NCI-H2081 treated with DMSO at 0.1 percent for 48 hours (cell line): Measurements from ENCODE around the gene WWOX.

ENCODE experiments used
- DNase-seq: peaks from one replicate; lab custom pipeline; 2025; lab: John Stamatoyannopoulos, UW

WWOX gene

DNA sequence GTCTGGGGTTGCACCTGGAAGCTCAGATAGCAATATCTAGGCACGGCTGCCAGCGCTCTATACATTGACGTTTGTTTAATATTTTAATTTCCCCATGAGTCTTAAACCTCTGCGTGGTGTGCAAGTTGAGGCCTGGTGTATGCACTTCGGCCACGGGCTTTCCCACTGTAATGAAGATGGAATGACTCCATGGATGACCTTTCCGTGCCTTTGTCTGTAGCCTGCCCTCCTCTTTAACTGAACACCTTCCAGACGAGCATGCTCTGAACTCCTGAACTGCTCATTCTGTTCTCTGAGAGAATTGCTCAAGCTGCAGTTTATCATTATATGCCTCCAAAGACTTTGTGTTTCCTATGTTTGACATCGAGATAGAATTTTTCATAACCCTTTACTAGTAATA is 438.8 kb downstream of the WWOX start:
- DNase-seq = no peak

DNA sequence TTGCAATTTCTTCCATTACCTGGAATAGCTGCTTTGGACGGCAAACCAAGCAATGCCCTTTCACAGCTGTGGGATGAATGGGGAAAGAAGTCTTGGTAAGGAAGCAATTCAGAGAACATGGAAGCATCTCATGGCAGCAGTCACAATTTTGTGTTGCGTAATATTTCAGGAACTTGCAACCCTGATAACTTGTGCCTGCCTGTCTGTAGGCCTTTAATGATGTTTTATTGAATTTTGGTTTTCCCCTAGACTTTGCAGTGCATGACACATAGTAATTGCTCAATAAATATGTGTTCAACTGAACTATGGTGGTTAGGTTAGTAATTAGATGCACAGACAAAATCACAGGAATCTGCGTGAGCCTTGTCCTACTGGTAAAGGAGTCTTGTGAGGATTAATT is 439.5 kb downstream of the WWOX start:
- no peak for DNase-seq

DNA sequence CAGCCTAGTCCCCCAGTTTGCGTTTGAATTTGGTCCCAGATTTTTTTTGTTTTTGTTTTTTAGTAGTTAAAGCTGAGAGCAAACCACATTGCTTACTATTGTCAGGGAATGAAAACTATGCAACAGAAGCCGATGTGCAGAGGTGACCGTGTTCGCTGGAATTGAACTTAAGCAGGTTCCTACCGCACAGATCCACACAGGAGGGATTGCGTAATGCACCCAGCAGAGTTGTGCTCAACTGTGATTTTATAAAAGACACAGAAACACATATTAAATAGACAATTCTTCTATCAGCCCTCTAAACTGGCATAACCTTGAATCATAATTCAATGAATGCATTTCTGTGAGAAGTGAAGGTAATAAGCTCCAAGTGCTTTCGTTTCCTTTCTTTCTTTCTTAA is 443.0 kb downstream of the WWOX start:
- no peak for DNase-seq

DNA sequence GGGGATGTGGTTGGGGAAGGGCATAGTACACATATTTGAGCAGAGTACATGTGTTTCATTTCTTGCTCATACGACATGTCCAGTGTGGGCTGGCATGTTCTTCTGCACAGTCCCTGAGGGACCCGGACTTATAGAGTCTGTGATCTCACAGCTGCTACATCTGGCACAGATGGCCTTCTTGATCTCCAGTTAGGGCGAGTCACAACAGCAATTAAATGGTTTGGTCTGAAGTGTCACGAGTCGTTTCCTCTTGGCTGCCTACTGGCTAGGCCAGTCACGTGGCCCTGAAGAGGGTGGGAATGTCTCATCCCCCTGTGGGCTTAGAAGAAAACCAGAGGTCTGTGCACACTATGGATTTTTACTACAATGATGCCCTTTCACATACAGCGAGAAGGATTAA is 443.6 kb downstream of the WWOX start:
- DNase-seq = no peak

DNA sequence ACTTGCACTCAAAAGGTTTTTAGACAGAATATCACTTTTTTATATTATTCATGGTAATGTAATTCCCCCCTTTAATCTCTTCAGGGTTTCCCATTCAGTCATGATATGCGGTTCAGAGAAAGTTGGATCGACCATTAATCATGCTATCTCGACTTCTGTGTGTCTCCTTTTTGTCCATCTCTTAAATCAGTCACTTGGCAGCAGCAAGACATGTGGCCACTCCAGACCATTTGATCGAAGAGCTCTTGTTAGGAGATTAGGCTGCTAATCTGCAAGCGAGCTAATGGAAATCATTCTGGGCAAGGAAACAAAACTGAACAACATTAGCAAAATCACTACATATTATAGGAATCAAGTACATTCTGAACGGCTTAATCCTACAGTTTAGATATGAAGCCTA is 449.9 kb downstream of the WWOX start:
- no peak for DNase-seq

DNA sequence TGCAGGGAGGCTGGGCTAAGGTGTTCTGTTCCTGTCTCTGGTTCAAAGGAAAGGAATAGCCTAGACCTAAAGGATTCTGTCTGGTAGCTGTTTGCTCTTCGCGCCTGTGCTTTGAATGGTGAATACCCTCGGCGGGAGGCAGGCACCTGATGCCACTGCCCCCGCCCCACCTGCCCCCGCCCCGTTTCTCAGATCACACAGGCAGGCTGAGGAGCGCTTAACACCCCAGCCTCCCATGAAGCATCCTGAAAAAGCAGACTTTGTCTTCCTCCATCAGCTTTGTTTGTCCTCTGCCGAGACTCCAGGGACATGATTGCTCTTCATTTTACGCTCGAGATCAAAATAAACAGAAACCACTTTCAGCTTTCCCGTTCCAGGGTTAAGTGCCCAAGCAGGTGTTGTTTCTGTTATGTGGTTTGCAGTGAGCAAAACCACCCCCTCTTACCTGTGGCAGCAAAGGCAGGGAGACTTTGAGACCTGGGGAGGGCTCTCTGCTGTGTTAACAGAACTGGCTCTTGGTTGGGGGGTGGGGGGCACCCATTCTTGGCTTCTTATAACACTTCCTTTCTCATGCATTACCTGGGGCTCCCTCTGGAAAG is 452.1 kb downstream of the WWOX start:
- peak; percentile 78 for DNase-seq

DNA sequence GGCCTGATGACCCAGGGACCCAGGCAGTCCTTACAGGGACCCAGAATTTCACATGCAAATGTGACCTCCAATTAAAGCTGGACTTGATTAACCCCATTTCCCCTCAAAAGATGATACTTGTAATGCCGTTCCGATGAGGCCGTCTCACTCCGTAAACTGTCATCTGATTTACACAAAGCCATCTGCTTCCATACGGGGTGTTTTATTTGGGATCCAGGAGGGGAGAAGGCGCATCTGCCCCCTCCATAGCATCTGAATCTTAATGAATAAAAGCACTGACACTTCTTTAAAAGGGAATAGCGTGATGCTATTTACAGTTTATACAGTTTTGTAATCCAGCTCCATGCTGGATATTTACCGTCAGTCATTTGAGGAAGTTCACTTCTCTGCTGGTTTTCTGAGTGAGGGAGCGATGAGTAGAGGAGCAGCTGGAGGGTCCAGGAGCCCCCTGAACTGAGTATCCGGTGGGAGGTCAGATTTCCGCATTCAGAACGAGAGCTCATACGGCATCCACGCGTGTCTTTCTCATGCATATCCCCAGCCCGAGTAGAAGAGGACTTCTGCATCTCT is 452.7 kb downstream of the WWOX start:
- no peak for DNase-seq

DNA sequence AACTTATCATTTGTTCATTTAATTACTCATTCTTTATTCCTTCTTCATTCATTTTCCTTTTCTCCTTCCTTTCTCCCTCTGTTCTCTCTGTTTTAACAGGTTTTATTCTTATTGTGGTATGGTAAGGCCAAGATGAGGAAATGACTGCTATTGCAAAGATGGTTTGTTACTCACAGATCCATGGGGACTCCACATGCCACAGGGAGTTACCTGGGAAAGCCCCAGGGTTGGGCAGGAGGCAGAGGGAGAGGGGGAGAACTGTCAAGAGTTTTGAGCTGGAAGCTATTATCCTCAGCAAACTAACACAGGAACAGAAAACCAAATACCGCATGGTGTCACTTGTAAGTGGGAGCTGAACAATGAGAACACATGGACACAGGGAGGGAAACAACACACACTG is 453.3 kb downstream of the WWOX start:
- DNase-seq = no peak

DNA sequence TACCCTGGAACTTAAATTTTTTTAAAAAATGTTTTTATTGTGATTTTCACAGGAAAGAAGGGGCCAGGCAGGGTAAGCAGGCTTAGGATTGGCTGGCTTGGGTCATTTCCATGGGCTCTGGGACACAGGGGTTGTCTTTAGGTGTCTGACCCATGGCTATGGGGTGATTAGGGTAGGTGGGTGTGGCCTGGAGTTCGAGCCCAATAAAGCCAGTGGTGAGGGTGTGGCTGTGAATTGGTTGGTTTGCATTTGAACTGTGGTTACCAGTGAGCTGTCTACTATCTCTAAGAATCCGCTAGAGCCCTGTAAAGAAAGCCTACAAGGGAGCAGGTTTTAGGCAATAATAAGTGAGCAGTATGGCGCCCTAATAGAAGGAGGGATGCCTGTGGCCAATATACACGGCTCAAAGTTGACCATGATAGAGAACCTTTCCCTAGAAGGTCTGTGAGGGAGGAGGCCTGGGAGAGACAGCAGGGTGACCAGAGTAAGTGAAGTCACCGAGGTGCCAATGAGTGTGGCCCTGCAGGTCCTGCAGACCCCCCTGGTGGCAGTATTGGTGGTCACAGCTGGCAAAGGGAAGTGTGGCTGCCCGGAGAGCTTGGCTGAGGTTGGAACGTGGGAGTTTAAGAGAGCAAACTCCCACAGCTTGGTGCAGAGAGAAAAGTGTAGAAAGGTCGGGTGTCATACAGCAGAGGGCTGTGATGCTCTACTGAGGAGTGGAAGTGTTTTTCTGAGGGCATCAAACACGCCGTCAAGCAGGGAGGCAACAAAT is 454.0 kb downstream of the WWOX start:
- no peak for DNase-seq

DNA sequence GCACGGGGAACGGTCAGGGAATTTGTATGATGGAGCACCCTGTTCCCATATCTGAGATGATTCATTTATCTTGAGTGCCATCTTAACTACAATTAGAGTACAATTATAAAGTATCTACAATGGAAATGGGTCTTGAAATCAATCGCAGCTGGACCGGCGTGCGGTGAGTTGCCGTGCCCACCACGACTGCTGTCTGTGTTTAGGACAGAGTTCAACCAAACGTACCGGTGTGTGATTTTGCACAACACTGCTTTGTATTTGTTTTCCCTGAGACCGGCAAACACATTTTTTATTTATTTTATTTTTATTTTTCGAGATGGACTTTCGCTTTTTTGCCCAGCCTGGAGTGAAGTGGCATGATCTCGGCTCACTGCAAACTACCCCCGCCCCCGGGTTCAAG is 457.0 kb downstream of the WWOX start:
- DNase-seq = no peak

DNA sequence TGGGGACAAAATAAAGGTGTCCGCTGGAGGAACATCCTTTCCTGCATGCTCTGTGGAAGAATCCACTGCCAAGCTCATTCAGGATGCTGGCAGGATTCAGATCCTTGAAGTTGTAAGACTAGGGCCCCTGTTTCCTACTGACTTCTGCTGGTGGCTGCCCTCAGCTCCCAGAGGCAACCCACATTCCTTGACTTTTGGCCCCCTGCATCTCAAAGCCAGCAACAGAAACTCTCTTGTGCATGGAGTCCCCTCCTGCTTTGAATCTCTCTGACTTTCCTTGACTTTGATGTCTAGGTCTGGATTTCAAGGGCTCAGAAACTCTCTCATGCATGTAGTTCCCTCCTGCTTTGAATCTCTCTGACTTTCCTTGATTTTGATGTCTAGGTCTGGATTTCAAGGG is 461.5 kb downstream of the WWOX start:
- DNase-seq = no peak

DNA sequence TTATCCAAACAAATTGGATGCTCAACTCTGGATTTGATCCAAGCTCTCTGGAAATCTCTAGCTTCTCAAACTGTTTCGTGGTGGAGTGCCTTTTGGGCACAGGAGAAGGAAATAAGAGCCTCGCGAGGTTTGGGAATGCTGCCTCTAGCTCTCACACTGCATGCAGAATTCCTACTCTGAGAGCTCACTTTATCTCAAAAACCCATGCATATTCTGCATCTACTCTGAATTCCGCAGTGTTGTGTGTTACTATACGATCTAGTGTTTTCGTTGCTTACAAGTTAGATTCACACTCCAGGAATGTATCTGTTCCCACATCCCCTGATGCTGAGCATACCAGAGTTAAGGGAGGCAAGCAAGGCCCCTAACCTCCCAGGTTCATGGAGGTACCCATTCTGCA is 462.7 kb downstream of the WWOX start:
- DNase-seq = no peak

DNA sequence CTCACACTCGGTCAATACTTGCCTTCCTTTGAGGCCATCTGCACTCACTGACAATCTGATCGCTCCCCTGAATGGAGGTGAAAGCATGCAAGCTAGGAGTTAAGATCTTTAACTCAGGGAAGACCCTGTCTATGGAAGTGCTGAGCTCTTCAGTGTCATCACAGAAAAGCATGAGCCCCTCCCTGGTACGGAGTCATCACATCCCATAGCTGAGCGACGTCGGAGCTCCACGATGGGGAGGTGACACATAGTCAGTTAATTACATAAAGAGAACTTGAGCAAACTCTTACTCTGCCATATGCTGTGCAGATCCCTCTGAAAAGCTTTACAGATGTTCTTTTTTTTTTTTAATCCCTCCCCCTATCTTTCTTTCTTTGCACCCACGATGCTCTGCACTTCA is 463.2 kb downstream of the WWOX start:
- no peak for DNase-seq

DNA sequence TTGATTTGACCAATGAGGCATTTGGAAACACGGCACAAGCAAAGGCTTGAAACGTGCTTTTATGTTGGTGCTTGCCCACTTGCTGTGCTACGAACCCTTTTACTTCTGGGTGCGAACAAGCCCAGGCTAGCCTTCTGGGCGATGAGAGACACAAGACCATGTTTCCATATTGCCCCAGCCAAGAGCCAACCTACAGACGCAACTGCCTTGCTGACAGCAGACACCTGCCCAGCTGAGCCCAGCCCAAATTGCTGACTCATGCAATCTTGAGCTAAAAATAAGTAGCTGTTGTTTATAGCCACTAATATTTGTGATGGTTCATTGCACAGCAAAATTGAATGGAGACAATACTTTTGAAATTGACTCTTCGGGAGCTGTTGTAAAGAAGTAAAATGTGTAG is 464.5 kb downstream of the WWOX start:
- no peak for DNase-seq

DNA sequence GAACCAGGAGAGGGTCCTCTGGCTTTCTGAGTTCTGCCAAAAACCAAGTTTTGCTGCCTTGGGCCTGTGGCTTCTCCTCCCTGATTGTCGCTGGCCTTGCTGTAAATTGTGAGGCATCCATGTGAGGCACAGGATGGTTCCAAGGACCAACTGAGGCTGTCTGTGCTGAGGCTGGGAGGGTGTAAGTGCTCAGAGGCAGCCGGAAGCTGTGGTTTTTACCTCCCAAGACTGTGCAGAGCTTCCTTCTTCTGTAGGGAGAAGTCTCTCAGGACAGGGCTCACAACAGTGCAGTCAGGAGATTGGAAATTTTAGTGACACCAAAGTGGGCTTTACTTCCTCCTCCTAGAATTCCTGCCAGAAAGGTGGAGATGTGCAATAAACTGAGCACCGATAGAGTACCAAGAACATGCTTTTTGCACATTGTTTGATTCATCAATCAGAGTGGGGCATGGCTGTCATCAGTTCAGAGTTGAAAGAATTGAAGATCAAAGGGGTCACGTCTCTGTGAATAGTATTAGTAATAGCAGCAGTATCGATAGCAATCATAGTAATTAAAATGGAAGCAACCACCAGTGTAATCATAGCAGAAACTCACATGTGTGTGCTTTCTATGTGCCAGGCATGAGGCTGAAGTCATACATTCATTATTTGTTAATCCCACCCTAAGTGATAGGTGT is 467.1 kb downstream of the WWOX start:
- no peak for DNase-seq

DNA sequence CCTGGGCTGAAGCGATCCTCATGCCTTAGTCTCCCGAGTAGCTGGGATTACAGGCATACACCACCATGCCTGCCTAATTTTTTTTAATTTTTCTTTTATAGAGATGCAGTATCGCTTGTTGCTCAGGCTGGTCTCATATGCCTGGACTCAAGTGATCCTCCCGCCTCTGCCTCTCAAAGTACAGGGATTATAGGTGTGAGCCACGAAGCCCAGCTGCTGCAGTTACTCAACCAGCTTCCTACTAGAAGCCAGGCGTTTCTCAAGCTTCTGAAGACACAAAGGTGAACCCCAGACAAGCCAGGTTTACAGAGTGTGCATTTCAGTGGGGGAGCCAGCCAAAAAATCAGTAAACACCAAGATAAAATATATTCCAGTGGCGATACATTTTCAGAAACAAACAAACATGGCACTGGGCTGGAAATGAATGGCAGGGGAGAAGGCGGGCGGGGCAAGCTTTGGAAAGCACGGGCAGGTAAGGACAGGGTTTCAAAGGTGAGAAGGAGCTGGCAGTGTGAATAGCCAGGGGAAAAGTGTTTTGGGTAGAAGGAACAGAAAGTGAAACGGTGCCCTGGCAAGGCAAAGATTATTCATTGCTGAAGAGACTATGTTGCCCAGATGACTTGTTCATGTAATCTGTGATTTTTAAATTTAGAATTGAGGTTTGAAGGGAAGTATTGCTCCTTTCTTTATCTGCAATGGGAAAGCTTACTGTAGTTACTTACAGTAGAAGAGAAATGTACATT is 471.1 kb downstream of the WWOX start:
- no peak for DNase-seq

DNA sequence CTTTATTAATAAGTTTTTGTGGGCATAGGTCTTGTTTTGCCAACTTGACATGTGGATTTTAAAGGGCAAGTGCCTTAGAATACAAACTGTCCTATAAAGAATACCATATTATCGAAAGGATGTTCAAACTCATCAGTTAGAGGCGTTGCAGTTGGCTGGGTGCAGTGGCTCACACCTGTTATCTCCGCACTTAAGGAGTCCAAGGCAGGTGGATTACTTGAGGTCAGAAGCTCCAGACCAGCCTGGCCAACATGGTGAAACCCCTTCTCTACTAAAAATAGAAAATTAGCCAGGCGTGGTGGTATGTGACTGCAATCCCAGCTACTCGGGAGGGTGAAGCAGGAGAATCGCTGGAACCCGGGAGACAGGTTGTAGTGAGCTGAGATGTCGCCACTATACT is 472.0 kb downstream of the WWOX start:
- no peak for DNase-seq

DNA sequence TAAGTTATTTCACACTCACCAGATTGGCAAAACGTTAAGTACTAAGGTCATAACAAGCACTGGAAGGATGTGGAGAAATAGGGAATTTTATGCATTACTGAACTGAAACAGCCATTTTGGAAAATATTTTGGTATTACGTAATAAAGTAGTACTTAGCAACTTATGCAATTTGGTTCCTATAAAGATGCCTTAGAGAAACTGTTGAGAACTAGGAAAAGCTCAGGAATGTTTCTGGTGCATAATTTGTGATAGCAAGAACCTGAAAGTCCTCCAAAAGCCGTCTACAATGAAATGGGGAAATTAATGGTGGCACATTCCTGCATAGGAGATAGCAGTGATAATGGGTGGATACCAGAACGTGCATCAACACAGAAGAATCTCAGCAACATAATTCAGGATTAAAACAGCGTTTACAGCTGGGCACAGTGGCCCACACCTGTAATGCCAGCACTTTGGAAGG is 472.5 kb downstream of the WWOX start:
- DNase-seq = no peak

DNA sequence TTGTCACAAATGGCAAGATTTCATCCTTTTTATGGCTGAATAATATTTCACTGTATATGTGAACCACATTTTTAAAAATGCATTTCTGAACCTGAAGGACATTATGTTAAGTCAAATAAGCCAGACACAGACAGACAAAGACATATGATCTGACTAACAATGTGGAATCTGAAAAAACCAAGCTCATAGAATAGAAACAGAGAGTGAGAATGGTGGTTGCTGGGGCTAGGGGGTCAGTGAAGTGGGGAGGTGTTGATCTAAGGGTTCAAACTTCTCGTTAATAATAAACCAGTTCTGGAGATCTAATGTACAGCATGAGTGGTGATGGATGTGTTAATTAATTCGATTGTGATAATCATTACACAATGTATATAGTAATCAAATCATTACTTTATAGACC is 475.1 kb downstream of the WWOX start:
- no peak for DNase-seq

DNA sequence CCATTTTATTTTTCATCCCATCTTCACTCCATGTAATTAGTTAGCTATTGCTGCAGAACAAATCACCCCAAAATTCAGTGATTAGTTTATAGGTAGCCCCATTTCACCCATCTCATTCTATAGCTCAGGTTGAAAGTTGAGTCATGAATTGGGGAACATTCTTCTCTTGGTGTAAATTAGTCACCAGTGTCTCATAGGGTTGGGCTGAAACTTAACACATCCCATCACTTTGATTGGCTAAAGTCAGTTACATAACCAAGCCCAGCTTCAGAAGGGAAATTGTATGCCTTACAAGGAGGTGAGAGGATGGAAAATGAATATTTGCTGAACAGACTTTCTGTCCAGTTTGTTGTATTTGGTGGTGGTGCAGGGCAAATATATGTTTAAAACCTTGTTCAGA is 477.5 kb downstream of the WWOX start:
- DNase-seq = no peak

DNA sequence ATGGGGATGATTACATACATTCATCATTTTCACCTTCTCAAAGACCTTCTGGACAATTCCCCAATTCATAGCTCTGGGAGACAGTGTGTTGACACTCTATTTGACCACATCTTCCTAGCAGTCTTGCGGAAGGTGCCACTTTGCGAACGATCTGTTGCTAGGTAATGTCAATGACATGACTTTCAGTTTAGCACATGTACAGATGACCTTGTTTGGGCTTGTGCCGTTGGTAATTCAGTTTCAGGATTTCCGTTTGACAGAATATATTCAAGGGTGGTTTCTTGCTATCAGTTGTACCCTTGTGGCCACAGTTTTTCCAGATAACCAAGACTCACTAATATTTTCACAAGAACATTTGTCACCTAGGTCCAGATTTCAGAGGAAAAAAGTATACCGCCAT is 478.2 kb downstream of the WWOX start:
- no peak for DNase-seq

DNA sequence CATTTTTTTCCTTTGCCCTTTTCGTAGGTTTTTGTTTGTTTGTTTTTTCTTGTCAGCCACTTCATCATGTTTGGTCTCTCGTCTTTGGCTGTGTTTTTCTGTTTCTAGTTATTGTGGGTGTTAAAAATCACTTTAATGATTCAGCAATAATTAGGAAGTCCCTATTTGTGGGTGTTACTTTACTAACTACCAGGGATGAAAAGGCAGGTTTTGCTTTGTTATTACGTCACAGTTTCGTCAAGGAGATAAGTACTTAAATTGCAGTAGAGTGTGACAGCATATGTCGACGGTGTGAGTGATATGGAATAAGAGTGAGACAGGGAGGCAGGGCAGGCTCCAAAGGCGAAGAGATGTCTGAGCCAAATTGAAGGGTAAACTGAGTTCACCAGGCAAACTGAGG is 479.6 kb downstream of the WWOX start:
- no peak for DNase-seq
